WTC11 (cell line): Measurements from ENCODE around the gene RPS10. TPM values are rescaled to one million over a fixed set of nuclear protein-coding genes. Genes with fewer than 3 reads are reported as not detected.
A peak's percentile ranks its signal among the peaks of the same experiment; 100 is the strongest.

ENCODE experiments used
- ATAC-seq: fragments of 200-7000 bp; cut with Tn5 transposase; 2 replicates; pipeline ENCODE4 v1.10.0; 2021; ENCODE audit warnings: mild to moderate bottlenecking, moderate library complexity
- CTCF ChIA-PET: fragments of 300-600 bp; sonication (Branson Sonifier 250); formaldehyde crosslinking; loops from one replicate; lab custom pipeline; 2021; ENCODE audit warnings: antibody characterized with exemption; lab: Charles Lee
- POLR2A ChIA-PET: fragments of 350-600 bp; sonication (Branson Sonifier 250); formaldehyde crosslinking; loops from one replicate; lab custom pipeline; 2021; ENCODE audit warnings: antibody characterized with exemption; lab: Charles Lee
- DNase-seq: peaks from one replicate; pipeline ENCODE4 v3.0.0; 2021; ENCODE audit warnings: low spot score
- H3K27ac Mint-ChIP-seq: 2 replicates; pipeline ENCODE4 v1.8.0; 2021; ENCODE audit warnings: mixed read lengths
- H3K27me3 Mint-ChIP-seq: 2 replicates; pipeline ENCODE4 v1.8.0; 2021; ENCODE audit warnings: low read depth, mild to moderate bottlenecking, moderate library complexity, mixed read lengths
- H3K36me3 Mint-ChIP-seq: 2 replicates; pipeline ENCODE4 v1.8.0; 2021; ENCODE audit warnings: mixed read lengths
- H3K4me1 Mint-ChIP-seq: 2 replicates; pipeline ENCODE4 v1.8.0; 2022; ENCODE audit warnings: mixed read lengths
- H3K4me3 Mint-ChIP-seq: 2 replicates; pipeline ENCODE4 v1.8.0; 2021; ENCODE audit warnings: mild to moderate bottlenecking, moderate library complexity, mixed read lengths
- H3K9me3 Mint-ChIP-seq: 2 replicates; pipeline ENCODE4 v1.8.0; 2021; ENCODE audit warnings: mixed read lengths
- CTCF ChIP-seq: fragments of 200-600 bp; IDR thresholded peaks from 2 replicates; pipeline ENCODE4 v1.8.0; 2022; ENCODE audit warnings: antibody characterized with exemption
- EMX1 ChIP-seq: fragments of 250-450 bp; sonication (Bioruptor Pico); IDR thresholded peaks from 2 replicates; pipeline ENCODE4 v1.8.0; 2021; ENCODE audit warnings: mild to moderate bottlenecking
- GABPB1 ChIP-seq: sonication (generic); formaldehyde crosslinking; IDR thresholded peaks from 2 replicates; pipeline ENCODE4 v1.8.1; 2023; ENCODE audit warnings: mild to moderate bottlenecking, missing genetic modification reagents
- GTF2I ChIP-seq: fragments of 250-450 bp; sonication (Bioruptor Pico); conservative IDR thresholded peaks from 2 replicates; pipeline ENCODE4 v1.4.0; 2021; ENCODE audit warnings: mild to moderate bottlenecking
- IRF1 ChIP-seq: sonication (generic); formaldehyde crosslinking; IDR thresholded peaks from 2 replicates; pipeline ENCODE4 v1.8.0; 2023; ENCODE audit warnings: missing genetic modification reagents
- KAT7 ChIP-seq: sonication (generic); formaldehyde crosslinking; IDR thresholded peaks from 2 replicates; pipeline ENCODE4 v1.8.1; 2023; ENCODE audit warnings: missing genetic modification reagents, mild to moderate bottlenecking, borderline replicate concordance
- NFE2L1 ChIP-seq: sonication (generic); formaldehyde crosslinking; IDR thresholded peaks from 2 replicates; pipeline ENCODE4 v1.8.1; 2023; ENCODE audit warnings: missing genetic modification reagents
- NR1H2 ChIP-seq: sonication (generic); formaldehyde crosslinking; IDR thresholded peaks from 2 replicates; pipeline ENCODE4 v1.9.0; 2021; ENCODE audit warnings: mild to moderate bottlenecking, moderate library complexity, missing genetic modification reagents
- NR3C1 ChIP-seq: sonication (generic); formaldehyde crosslinking; conservative IDR thresholded peaks from 2 replicates; pipeline ENCODE4 v1.8.1; 2023; ENCODE audit warnings: low read depth, mild to moderate bottlenecking, missing genetic modification reagents
- OVOL2 ChIP-seq: fragments of 250-450 bp; sonication (Bioruptor Pico); IDR thresholded peaks from 2 replicates; pipeline ENCODE4 v1.9.0; 2021; ENCODE audit warnings: mild to moderate bottlenecking, borderline replicate concordance
- TP53 ChIP-seq: sonication (generic); formaldehyde crosslinking; IDR thresholded peaks from 2 replicates; pipeline ENCODE4 v1.8.1; 2023; ENCODE audit warnings: mild to moderate bottlenecking, missing genetic modification reagents
- ZNF138 ChIP-seq: sonication (generic); formaldehyde crosslinking; conservative IDR thresholded peaks from 2 replicates; pipeline ENCODE4 v1.8.1; 2022; ENCODE audit warnings: mild to moderate bottlenecking, moderate library complexity, missing genetic modification reagents
- ZNF219 ChIP-seq: sonication (generic); formaldehyde crosslinking; IDR thresholded peaks from 2 replicates; pipeline ENCODE4 v1.8.0; 2023; ENCODE audit warnings: missing genetic modification reagents, mild to moderate bottlenecking, borderline replicate concordance
- ZNF232 ChIP-seq: sonication (generic); formaldehyde crosslinking; IDR thresholded peaks from 2 replicates; pipeline ENCODE4 v1.8.0; 2022; ENCODE audit warnings: mild to moderate bottlenecking, missing genetic modification reagents
- ZNF423 ChIP-seq: fragments of 250-450 bp; sonication (Bioruptor Pico); IDR thresholded peaks from 2 replicates; pipeline ENCODE4 v2.1.2; 2022; ENCODE audit warnings: mild to moderate bottlenecking, moderate library complexity
- ZNF512 ChIP-seq: sonication (generic); formaldehyde crosslinking; IDR thresholded peaks from 2 replicates; pipeline ENCODE4 v1.8.1; 2022; ENCODE audit warnings: missing genetic modification reagents, borderline replicate concordance
- total RNA-seq: library from RNA; stranded (reverse); gene quantifications from 3 replicates; pipeline ENCODE4 v1.2.3, GENCODE V29; 2021
- TF ChIP-seq, protein P1 (sequence below): fragments of 250-450 bp; sonication (Bioruptor Pico); conservative IDR thresholded peaks from 2 replicates; pipeline ENCODE4 v1.9.0; 2021; ENCODE audit warnings: mild to moderate bottlenecking
- TF ChIP-seq, protein P2 (sequence below): sonication (generic); formaldehyde crosslinking; conservative IDR thresholded peaks from 2 replicates; pipeline ENCODE4 v1.8.1; 2023; ENCODE audit warnings: mild to moderate bottlenecking, low read depth, missing genetic modification reagents, moderate library complexity

Gene RPS10
- total RNA-seq, 1 experiment from 2014 or later, result 2,184 TPM

DNA sequence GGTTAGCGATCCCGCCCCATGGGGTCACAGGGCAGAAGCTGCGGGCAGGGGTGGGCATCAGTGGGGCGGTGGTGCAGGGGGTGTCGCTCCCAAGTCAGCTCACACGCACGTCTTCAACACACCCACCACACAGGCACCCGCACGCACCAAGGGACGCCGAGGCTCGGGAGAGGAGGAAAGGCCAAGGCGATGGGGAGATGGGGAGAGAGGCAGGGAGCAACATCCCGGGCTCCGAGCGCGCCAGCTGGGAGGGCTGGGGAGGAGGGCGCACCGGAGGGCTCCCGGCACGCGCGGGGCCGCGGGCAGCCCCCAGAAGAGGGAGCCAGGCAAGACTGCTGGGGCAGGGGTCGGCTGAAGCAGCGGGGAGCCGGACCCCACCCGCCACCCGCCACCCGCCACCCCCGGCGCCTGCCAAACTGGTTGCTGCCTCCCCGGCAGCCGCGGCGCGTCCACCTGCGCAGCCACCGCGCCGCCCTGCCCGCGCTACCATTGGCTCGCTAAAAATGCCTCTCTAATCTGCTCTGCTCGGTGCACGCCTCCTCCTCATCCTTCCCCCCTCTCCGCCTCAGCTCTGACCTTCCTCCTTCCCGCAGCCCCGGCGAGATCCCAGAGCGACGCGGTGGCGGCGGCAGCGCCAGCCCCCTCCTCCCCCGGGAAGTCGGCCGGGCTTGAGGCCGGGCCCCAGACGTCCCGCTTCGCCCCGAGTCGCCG is 39.8 kb upstream of the RPS10 start, which contains the start of gene PACSIN1:
PACSIN1 (plus strand) TSS at position 546 of the 711 bp plus-strand sequence. CDS start 60,230 bp downstream, outside the sequence.
- no peaks in the 10 kb centered on the region for H3K36me3 Mint-ChIP-seq
- peak within 1 kb of the TSS; percentile 85 for H3K4me3 Mint-ChIP-seq
- no peaks in the 10 kb centered on the region for H3K9me3 Mint-ChIP-seq
- POLR2A ChIA-PET, result interaction anchor here (0.6 to 1.1 kb wide), 3 partner anchors 10 to 320 kb away, joined by 3 to 5 read pairs (median 3); no protein-coding TSS in a partner anchor
- peak; percentile 73 for DNase-seq
- peaks cover 9% of the 10 kb centered on the region for H3K27me3 Mint-ChIP-seq
- TF ChIP-seq KAT7, result 0 out of 2 replicates have a peak, but pooled peaks have one; percentile 5
- TF ChIP-seq ZNF423, result no peak
- 0 out of 2 replicates have a peak, but pooled peaks have one; percentile 49 for TF ChIP-seq TP53 (CRISPR knock-in tag)
- TF ChIP-seq, all 79 proteins: peak for 2
- CTCF ChIA-PET, result interaction anchor here (0.6 to 4.3 kb wide), 6 partner anchors 10 to 291 kb away, joined by 3 to 25 read pairs (median 4); no protein-coding TSS in a partner anchor
- Mint-ChIP-seq H3K27ac (no peak within 1 kb of the TSS), H3K4me1 (peaks cover 21% of the 10 kb centered on the region)
- peak; percentile 86 for ATAC-seq

DNA sequence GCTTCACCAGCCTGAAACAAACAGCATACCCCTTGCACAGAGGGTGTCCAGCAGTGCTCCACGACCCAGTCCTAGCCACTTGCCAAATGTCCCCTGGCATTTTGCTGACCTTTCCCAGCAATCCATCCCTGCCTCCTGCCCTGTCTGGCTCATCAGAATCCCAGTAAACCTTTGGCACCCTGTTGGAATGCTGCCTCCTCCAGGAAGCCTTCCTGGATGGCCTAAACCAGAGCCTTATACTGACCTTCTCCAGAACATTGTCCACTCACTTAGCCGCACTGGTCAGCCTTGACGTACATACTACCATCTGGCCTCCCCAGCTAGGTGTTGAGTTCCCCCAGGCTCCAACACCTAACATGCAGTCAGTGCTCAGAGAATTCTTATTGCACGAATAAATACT is 38.0 kb upstream of the RPS10 start:
- Mint-ChIP-seq H3K4me1 (peaks cover 25% of the 10 kb centered on the region), H3K36me3 (no peaks in the 10 kb centered on the region), H3K27ac (no peak overlapping the region; the same call in 1 of the 2 replicates), H3K9me3 (no peaks in the 10 kb centered on the region)
- no peak for DNase-seq
- CTCF ChIA-PET, result interaction anchor here (1.7 kb wide), 1 partner anchor 137 kb away, joined by 4 read pairs; no protein-coding TSS in a partner anchor
- POLR2A ChIA-PET, result interaction anchor here (0.5 kb wide), 1 partner anchor 9 kb away, joined by 7 read pairs; no protein-coding TSS in a partner anchor
- TF ChIP-seq CTCF, result no peak
- TF ChIP-seq NR1H2 (CRISPR knock-in tag), result no peak
- TF ChIP-seq NR3C1 (CRISPR knock-in tag), result no peak
- TF ChIP-seq ZNF512 (CRISPR knock-in tag), result no peak
- no peak for TF ChIP-seq ZNF219 (CRISPR knock-in tag)
- no peak for TF ChIP-seq NFE2L1 (CRISPR knock-in tag)
- TF ChIP-seq ZNF232 (CRISPR knock-in tag), result no peak
- no peak for TF ChIP-seq TP53 (CRISPR knock-in tag)
- TF ChIP-seq, protein P1, sequence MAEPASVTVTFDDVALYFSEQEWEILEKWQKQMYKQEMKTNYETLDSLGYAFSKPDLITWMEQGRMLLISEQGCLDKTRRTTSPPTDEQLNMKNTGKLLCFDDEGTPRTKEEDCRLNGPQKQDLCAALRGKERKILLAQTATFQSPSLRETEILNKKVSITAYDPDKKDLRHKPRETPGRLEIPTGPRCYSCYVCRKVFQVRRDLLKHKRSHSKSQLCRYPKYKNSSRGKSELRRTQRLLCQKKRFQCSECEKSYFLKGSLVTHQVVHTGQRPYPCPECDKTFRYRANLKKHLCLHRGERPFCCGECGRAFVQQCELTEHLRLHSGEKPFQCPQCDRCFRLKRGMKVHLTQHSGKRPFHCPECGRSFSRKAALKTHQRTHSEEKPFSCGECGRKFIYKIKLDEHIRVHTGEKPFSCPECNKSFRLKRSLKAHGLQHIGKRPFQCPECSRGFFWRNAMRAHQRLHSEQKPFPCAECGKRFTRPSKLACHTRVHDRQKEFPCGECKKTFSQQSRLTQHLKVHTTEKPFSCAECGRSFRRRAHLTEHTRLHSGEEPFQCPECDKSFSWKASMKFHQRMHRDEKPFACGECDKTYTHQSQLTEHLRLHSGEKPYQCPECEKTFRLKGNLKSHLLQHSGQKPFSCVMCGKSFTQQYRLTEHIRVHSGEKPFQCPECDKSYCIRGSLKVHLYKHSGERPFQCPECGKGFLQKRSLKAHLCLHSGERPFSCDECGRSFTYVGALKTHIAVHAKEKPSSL (CRISPR knock-in tag), result no peak
- no peak for TF ChIP-seq ZNF138 (CRISPR knock-in tag)
- TF ChIP-seq GTF2I, result no peak
- no peak for TF ChIP-seq IRF1 (CRISPR knock-in tag)
- TF ChIP-seq, protein P2, sequence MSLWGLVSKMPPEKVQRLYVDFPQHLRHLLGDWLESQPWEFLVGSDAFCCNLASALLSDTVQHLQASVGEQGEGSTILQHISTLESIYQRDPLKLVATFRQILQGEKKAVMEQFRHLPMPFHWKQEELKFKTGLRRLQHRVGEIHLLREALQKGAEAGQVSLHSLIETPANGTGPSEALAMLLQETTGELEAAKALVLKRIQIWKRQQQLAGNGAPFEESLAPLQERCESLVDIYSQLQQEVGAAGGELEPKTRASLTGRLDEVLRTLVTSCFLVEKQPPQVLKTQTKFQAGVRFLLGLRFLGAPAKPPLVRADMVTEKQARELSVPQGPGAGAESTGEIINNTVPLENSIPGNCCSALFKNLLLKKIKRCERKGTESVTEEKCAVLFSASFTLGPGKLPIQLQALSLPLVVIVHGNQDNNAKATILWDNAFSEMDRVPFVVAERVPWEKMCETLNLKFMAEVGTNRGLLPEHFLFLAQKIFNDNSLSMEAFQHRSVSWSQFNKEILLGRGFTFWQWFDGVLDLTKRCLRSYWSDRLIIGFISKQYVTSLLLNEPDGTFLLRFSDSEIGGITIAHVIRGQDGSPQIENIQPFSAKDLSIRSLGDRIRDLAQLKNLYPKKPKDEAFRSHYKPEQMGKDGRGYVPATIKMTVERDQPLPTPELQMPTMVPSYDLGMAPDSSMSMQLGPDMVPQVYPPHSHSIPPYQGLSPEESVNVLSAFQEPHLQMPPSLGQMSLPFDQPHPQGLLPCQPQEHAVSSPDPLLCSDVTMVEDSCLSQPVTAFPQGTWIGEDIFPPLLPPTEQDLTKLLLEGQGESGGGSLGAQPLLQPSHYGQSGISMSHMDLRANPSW, result no peak
- no peak for TF ChIP-seq GABPB1 (CRISPR knock-in tag)
- TF ChIP-seq OVOL2 (CRISPR knock-in tag), result no peak
- TF ChIP-seq EMX1, result no peak
- TF ChIP-seq, all 79 proteins: peak for 0
- Mint-ChIP-seq H3K27me3 (peaks cover 9% of the 10 kb centered on the region), H3K4me3 (no peak overlapping the region)
- ATAC-seq, result no peak
